C4-2B (cell line): Measurements from ENCODE around the gene KDM3A.

Source experiments
- ZFX ChIP-seq: fragments of 450-650 bp; IDR thresholded peaks from 2 replicates; pipeline ENCODE4 v1.6.1; 2017
- TF ChIP-seq, protein P1 (sequence below): fragments of 450-650 bp; conservative IDR thresholded peaks from 2 replicates; pipeline ENCODE4 v1.5.1; 2017; ENCODE audit warnings: mild to moderate bottlenecking

- TF ChIP-seq, protein P1, sequence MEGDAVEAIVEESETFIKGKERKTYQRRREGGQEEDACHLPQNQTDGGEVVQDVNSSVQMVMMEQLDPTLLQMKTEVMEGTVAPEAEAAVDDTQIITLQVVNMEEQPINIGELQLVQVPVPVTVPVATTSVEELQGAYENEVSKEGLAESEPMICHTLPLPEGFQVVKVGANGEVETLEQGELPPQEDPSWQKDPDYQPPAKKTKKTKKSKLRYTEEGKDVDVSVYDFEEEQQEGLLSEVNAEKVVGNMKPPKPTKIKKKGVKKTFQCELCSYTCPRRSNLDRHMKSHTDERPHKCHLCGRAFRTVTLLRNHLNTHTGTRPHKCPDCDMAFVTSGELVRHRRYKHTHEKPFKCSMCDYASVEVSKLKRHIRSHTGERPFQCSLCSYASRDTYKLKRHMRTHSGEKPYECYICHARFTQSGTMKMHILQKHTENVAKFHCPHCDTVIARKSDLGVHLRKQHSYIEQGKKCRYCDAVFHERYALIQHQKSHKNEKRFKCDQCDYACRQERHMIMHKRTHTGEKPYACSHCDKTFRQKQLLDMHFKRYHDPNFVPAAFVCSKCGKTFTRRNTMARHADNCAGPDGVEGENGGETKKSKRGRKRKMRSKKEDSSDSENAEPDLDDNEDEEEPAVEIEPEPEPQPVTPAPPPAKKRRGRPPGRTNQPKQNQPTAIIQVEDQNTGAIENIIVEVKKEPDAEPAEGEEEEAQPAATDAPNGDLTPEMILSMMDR, result no peak
- TF ChIP-seq ZFX, result no peak
Observed at GRCh38 chr2:86499326-86499725, 58.2 kb downstream of the KDM3A start.
